DND-41 (cell line): ENCODE results near the gene USP35.

Experiments used
- ATAC-seq: fragments of 200-7000 bp; cut with Tn5 transposase; 3 replicates; pipeline ENCODE4 v1.9.1; 2021; ENCODE audit warnings: low read depth; ENCODE audit not compliant: insufficient read depth
- DNase-seq: peaks from one replicate; pipeline ENCODE4 v3.0.0-alpha.2; 2020
- H2AFZ ChIP-seq: 2 replicates; pipeline ENCODE4 v1.6.0; 2012; ENCODE audit warnings: low read depth, low read length
- H3K27ac ChIP-seq: 2 replicates; pipeline ENCODE4 v1.5.1; 2012; ENCODE audit warnings: low read length, inconsistent platforms
- H3K27me3 ChIP-seq: fragments of 200-600 bp; sonication (generic); 2 replicates; pipeline ENCODE4 v1.6.0; 2012; ENCODE audit warnings: low read length, mild to moderate bottlenecking, inconsistent platforms; ENCODE audit not compliant: insufficient read depth, poor library complexity
- H3K36me3 ChIP-seq: 2 replicates; pipeline ENCODE4 v1.5.1; 2012; ENCODE audit warnings: low read length, inconsistent platforms; ENCODE audit not compliant: insufficient read depth
- H3K4me1 ChIP-seq: 2 replicates; pipeline ENCODE4 v1.5.1; 2012; ENCODE audit warnings: mild to moderate bottlenecking, low read length; ENCODE audit not compliant: insufficient read depth
- H3K4me2 ChIP-seq: 2 replicates; pipeline ENCODE4 v1.6.0; 2012; ENCODE audit warnings: mild to moderate bottlenecking, moderate library complexity, low read length, inconsistent platforms; ENCODE audit not compliant: insufficient read depth
- H3K4me3 ChIP-seq, 2 experiments: fragments of 200-600 bp in 1 of 2; shearing (Covaris generic) in 1 of 2; 2 replicates each; pipeline ENCODE4 v1.5.1; 2012 to 2016; ENCODE audit warnings: inconsistent platforms in 2 of 2, low read length in 2 of 2, mild to moderate bottlenecking in 2 of 2, low read depth in 1 of 2, moderate library complexity in 1 of 2
- H3K79me2 ChIP-seq: 2 replicates; pipeline ENCODE4 v1.6.0; 2012; ENCODE audit warnings: low read length, inconsistent platforms; ENCODE audit not compliant: insufficient read depth
- H3K9ac ChIP-seq: 2 replicates; pipeline ENCODE4 v1.6.0; 2012; ENCODE audit warnings: low read depth, mild to moderate bottlenecking, inconsistent platforms, low read length, moderate library complexity
- H3K9me3 ChIP-seq: 2 replicates; pipeline ENCODE4 v1.5.1; 2012; ENCODE audit warnings: low read length, moderate library complexity, mild to moderate bottlenecking, inconsistent platforms; ENCODE audit not compliant: insufficient read depth, severe bottlenecking
- H4K20me1 ChIP-seq: 2 replicates; pipeline ENCODE4 v1.6.0; 2012; ENCODE audit warnings: low read length; ENCODE audit not compliant: insufficient read depth
- CTCF ChIP-seq: IDR thresholded peaks from 2 replicates; pipeline ENCODE4 v1.5.1; 2012; ENCODE audit warnings: borderline replicate concordance, low read length, moderate library complexity, mild to moderate bottlenecking; ENCODE audit not compliant: poor library complexity, severe bottlenecking; ENCODE audit errors: extremely low read depth
- EZH2 ChIP-seq: IDR thresholded peaks from 3 replicates; pipeline ENCODE4 v1.6.1; 2012; ENCODE audit warnings: borderline replicate concordance, low read depth, mild to moderate bottlenecking, moderate library complexity, low read length, inconsistent platforms; ENCODE audit not compliant: severe bottlenecking

The USP35 gene

GRCh38 chr11:78234006-78234405 lies 45.3 kb downstream of the USP35 start:
- Histone ChIP-seq H3K9ac (no peak overlapping the region), H3K79me2 (peaks cover 90% of the 10 kb centered on the region), H3K27me3 (no peaks in the 10 kb centered on the region), H3K4me1 (peaks cover 30% of the 10 kb centered on the region), H3K4me2 (no peak overlapping the region), H3K4me3 (no peak overlapping the region), H2AFZ (no peak overlapping the region), H3K9me3 (no peaks in the 10 kb centered on the region), H3K27ac (no peak overlapping the region), H4K20me1 (no peaks in the 10 kb centered on the region; the same call in 1 of the 2 replicates), H3K36me3 (peaks cover 56% of the 10 kb centered on the region)
- TF ChIP-seq CTCF (no peak), EZH2 (no peak)
- DNase-seq (no peak), ATAC-seq (no peak)

- no peak for DNase-seq
- no peak overlapping the region for H3K4me3 ChIP-seq
- TF ChIP-seq CTCF (no peak), EZH2 (no peak)
Measured at GRCh38 chr11:78237293-78238046, 48.8 kb downstream of the USP35 start.

GRCh38 chr11:78239781-78240180 lies 51.1 kb downstream of the USP35 start:
- no peak overlapping the region for H3K4me2 ChIP-seq
- H3K36me3 ChIP-seq: peaks cover 67% of the 10 kb centered on the region
- H3K4me3 ChIP-seq: no peak overlapping the region

More at GRCh38 chr11:78237293-78238046, 48.8 kb downstream of the USP35 start:
- Histone ChIP-seq H3K9me3 (peaks cover 6% of the 10 kb centered on the region), H3K4me1 (0 out of 2 replicates have a peak, but pooled peaks cover under 1% of the 10 kb centered on the region), H2AFZ (no peak overlapping the region), H4K20me1 (no peaks in the 10 kb centered on the region; the same call in 1 of the 2 replicates), H3K27ac (no peak overlapping the region), H3K27me3 (no peaks in the 10 kb centered on the region), H3K79me2 (peaks cover 91% of the 10 kb centered on the region), H3K9ac (no peak overlapping the region), H3K4me2 (no peak overlapping the region), H3K36me3 (peaks cover 60% of the 10 kb centered on the region)
- ATAC-seq: no peak

More at GRCh38 chr11:78239781-78240180, 51.1 kb downstream of the USP35 start:
- Histone ChIP-seq H3K4me1 (peaks cover 16% of the 10 kb centered on the region), H3K79me2 (peaks cover 92% of the 10 kb centered on the region), H3K27ac (peak overlapping the region; percentile 26), H3K27me3 (no peaks in the 10 kb centered on the region), H4K20me1 (no peaks in the 10 kb centered on the region; the same call in 1 of the 2 replicates), H3K9me3 (peaks cover 8% of the 10 kb centered on the region), H3K9ac (no peak overlapping the region), H2AFZ (no peak overlapping the region)
- no peak for ATAC-seq
- DNase-seq: no peak
- TF ChIP-seq EZH2: no peak
- TF ChIP-seq CTCF: no peak
